GM23248 (cell line): ENCODE data around the gene ANKRD53.

Experiments used
- EZH2 ChIP-seq: fragments of 200-600 bp; sonication (generic); IDR thresholded peaks from 2 replicates; pipeline ENCODE4 v1.6.1; 2018; ENCODE audit warnings: antibody characterized with exemption, mild to moderate bottlenecking; ENCODE audit not compliant: insufficient read depth, poor library complexity, severe bottlenecking
- EZH2phosphoT487 ChIP-seq: fragments of 200-600 bp; sonication (generic); IDR thresholded peaks from 2 replicates; pipeline ENCODE4 v1.6.1; 2018; ENCODE audit warnings: antibody characterized with exemption, moderate library complexity, mild to moderate bottlenecking, low read depth; ENCODE audit not compliant: insufficient read depth

DNA sequence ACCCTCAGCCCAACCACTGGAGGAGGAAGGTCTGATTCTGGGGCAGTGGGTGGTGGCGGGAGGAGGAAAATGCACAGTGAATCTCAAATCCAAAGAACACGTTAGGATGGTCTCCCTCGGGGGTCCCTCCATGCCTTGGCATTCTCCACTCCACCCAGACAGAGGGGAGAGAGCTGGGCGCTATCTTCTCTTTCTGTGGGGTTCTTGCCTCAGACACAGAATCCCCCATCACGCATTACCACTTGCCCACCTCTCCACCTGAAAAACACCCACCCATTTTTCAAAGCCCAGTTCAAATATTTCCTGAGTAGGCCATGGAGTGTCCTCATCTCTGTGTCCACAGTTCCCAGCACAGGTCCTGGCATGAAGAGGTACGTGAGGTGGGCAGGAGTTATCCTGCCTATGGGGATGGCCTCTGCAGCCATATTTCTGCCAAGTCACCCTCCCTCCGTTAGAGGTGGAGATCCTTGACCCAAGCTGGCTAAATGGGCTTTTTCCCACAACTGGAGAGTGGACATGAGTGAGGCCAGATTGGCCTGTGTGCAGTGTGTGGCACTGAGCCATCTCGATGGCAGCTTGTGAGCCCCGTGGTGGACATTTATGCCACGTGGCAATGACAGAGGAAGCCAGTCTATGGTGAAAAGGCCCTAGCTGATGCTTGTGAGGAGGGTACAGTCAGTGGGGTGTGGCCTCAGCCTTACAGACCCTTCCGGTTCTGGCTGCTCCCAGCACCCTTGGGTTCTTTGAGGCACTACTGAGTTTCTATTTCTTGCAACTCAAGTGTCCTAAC is 25.7 kb downstream of the ANKRD53 start:
- TF ChIP-seq EZH2: no peak
- no peak for TF ChIP-seq EZH2phosphoT487
